Body of pancreas (tissue), 4 donors: ENCODE measurements around the gene CTSK.

Experiments used
- CTCF ChIP-seq, 7 experiments: fragments of 450-650 bp in 4 of 7; fragments of 200-600 bp in 3 of 7; sonication (generic) in 3 of 7; IDR thresholded peaks; one replicate each; pipeline ENCODE4 v1.5.1; 2016 to 2019; ENCODE audit warnings: antibody characterized with exemption in 7 of 7
- POLR2A ChIP-seq, 3 donors: fragments of 450-650 bp; IDR thresholded peaks; one replicate each; pipeline ENCODE4 v1.6.1; 2016; ENCODE audit warnings: antibody characterized with exemption in 3 of 3, mild to moderate bottlenecking in 2 of 3

GRCh38 chr1:150760013-150760412 is 48.0 kb downstream of the CTSK start:
- TF ChIP-seq CTCF (IDR thresholded peaks at IDR 0.05) = no peak
- no peak for TF ChIP-seq POLR2A (IDR thresholded peaks at IDR 0.05)
